ENCODE data around the gene HOXA4. TPM values are rescaled to one million over a fixed set of nuclear protein-coding genes. Genes with fewer than 3 reads are reported as not detected.

Gene HOXA4
- total and polyA plus RNA-seq, 7 experiments from 2014 or later = 0.41 TPM; not detected in 6

GRCh38 chr7:27097686-27098577, 32.6 kb downstream of the HOXA4 start:
- H3K4me1 Mint-ChIP-seq = peaks cover 17 to 46% (median 38%) of the 10 kb centered on the region in 7 donors
- DNase-seq (no peak), ATAC-seq (no peak)
- no peaks in the 10 kb centered on the region for H3K9me3 ChIP-seq (ENCODE audit: control insufficient read depth in 2 of 3, low read length in 3 of 3)
- peaks cover 9 to 30% of the 10 kb centered on the region in 2 donors for H3K4me1 ChIP-seq (ENCODE audit: control insufficient read depth in 2 of 2, insufficient read depth in 2 of 2, low read length in 2 of 2)
- ChIA-PET POLR2A (no interaction called here), CTCF (no interaction called here)
- peaks cover 82 to 93% (median 86%) of the 10 kb centered on the region in 5 donors for H3K27me3 Mint-ChIP-seq
- no peak overlapping the region for H3K27ac ChIP-seq (ENCODE audit: low read depth, low read length)
- peaks cover 0 to 10% (median 0%) of the 10 kb centered on the region in 11 donors for H3K9me3 Mint-ChIP-seq
- intact Hi-C loops (cut with micrococcal nuclease) = loop anchor here (2.0 to 5.0 kb wide), 9 partner anchors 33 to 1235 kb away; partner anchors contain the start of genes HOXA4 (in 2 of the 2), SKAP2 (in 2 of the 2) and HOXA7 (in 1 of the 2)
- peaks cover 8 to 17% of the 10 kb centered on the region in 2 donors for H3K27me3 ChIP-seq (ENCODE audit: control insufficient read depth in 2 of 2, insufficient read depth in 2 of 2, low read length in 2 of 2)
- H3K27ac Mint-ChIP-seq = no peak overlapping the region
- H3K36me3 ChIP-seq (ENCODE audit: control insufficient read depth in 2 of 3, insufficient read depth in 3 of 3, low read length in 3 of 3) = peaks cover 0 to 5% (median 0%) of the 10 kb centered on the region in 3 experiments
- peaks cover 8 to 30% (median 20%) of the 10 kb centered on the region in 5 donors for H3K36me3 Mint-ChIP-seq
- H3K4me3 Mint-ChIP-seq = peak overlapping the region; percentile 79 to 94 (median 88)
- no peak overlapping the region for H3K4me3 ChIP-seq (ENCODE audit: low read length)

- H3K27ac ChIP-seq (ENCODE audit: low read depth, low read length) = no peak overlapping the region
- peak overlapping the region; percentile 79 to 94 (median 88) for H3K4me3 Mint-ChIP-seq
- ATAC-seq = peak; percentile 20
- no peaks in the 10 kb centered on the region for H3K9me3 ChIP-seq (ENCODE audit: control insufficient read depth in 2 of 3, low read length in 3 of 3)
- peaks cover 3 to 9% of the 10 kb centered on the region in 2 donors for H3K27me3 ChIP-seq (ENCODE audit: control insufficient read depth in 2 of 2, insufficient read depth in 2 of 2, low read length in 2 of 2)
- H3K27me3 Mint-ChIP-seq = peaks cover 84 to 94% (median 87%) of the 10 kb centered on the region in 5 donors
- peaks cover 4 to 30% (median 20%) of the 10 kb centered on the region in 5 donors for H3K36me3 Mint-ChIP-seq
- H3K27ac Mint-ChIP-seq = peak overlapping the region in 3 of 9 donors; percentile 2 to 33 (median 25)
- peaks cover 0 to 10% (median 0%) of the 10 kb centered on the region in 11 donors for H3K9me3 Mint-ChIP-seq
- H3K36me3 ChIP-seq (ENCODE audit: control insufficient read depth in 2 of 3, insufficient read depth in 3 of 3, low read length in 3 of 3) = peaks cover 0 to 5% (median 0%) of the 10 kb centered on the region in 3 experiments
- intact Hi-C loops (cut with micrococcal nuclease) = loop anchor here (2.0 to 5.0 kb wide), 8 partner anchors 34 to 1234 kb away; partner anchors contain the start of genes HOXA4 (in 2 of the 2), SKAP2 (in 2 of the 2) and HOXA7 (in 1 of the 2)
- peak overlapping the region; percentile 76 for H3K4me3 ChIP-seq (ENCODE audit: low read length)
- ChIA-PET CTCF (no interaction called here), POLR2A (no interaction called here)
- peaks cover 12 to 40% (median 30%) of the 10 kb centered on the region in 7 donors for H3K4me1 Mint-ChIP-seq
- no peak for DNase-seq
- H3K4me1 ChIP-seq (ENCODE audit: control insufficient read depth in 2 of 2, insufficient read depth in 2 of 2, low read length in 2 of 2) = peaks cover 9 to 24% of the 10 kb centered on the region in 2 donors
These were observed 33.6 kb downstream of the HOXA4 start for GRCh38 chr7:27096768-27097514.

GRCh38 chr7:27095897-27096767, 34.4 kb downstream of the HOXA4 start, which contains the start of gene HOXA1:
HOXA1 (minus strand) TSS chr7:27096000; CDS start chr7:27095912, 88 bp downstream.
- Mint-ChIP-seq H3K27me3 (peaks cover 85 to 94% (median 87%) of the 10 kb centered on the region in 5 donors), H3K36me3 (peaks cover 4 to 24% (median 17%) of the 10 kb centered on the region in 5 donors), H3K27ac (peak within 1 kb of the TSS in 4 of 9 donors; percentile 33 to 77 (median 66)), H3K4me1 (peaks cover 9 to 36% (median 30%) of the 10 kb centered on the region in 7 donors), H3K4me3 (peak within 1 kb of the TSS; percentile 79 to 94 (median 88)), H3K9me3 (peaks cover 0 to 6% (median 0%) of the 10 kb centered on the region in 11 donors)
- ATAC-seq (peak; percentile 90), DNase-seq (peak; percentile 44 to 72 (median 63))
- Histone ChIP-seq H3K4me3 (ENCODE audit: low read length) (peak within 1 kb of the TSS; percentile 76), H3K9me3 (ENCODE audit: control insufficient read depth in 2 of 3, low read length in 3 of 3) (no peaks in the 10 kb centered on the region), H3K4me1 (ENCODE audit: control insufficient read depth in 2 of 2, insufficient read depth in 2 of 2, low read length in 2 of 2) (peaks cover 9 to 21% of the 10 kb centered on the region in 2 donors), H3K27ac (ENCODE audit: low read depth, low read length) (peak within 1 kb of the TSS; percentile 57), H3K27me3 (ENCODE audit: control insufficient read depth in 2 of 2, insufficient read depth in 2 of 2, low read length in 2 of 2) (peaks cover 3 to 9% of the 10 kb centered on the region in 2 donors), H3K36me3 (ENCODE audit: control insufficient read depth in 2 of 3, insufficient read depth in 3 of 3, low read length in 3 of 3) (peaks cover 0 to 5% (median 0%) of the 10 kb centered on the region in 3 experiments)
- POLR2A ChIA-PET = no interaction called here
- CTCF ChIA-PET = no interaction called here
- intact Hi-C loops (cut with micrococcal nuclease) = loop anchor here (2.0 to 5.0 kb wide), 8 partner anchors 35 to 1233 kb away; partner anchors contain the start of genes HOXA4 (in 2 of the 2), SKAP2 (in 2 of the 2) and HOXA7 (in 1 of the 2)

- H3K4me3 ChIP-seq (ENCODE audit: low read length) = peak overlapping the region; percentile 76
- Mint-ChIP-seq H3K9me3 (peaks cover 0 to 8% (median 0%) of the 10 kb centered on the region in 11 donors), H3K27ac (peak overlapping the region in 4 of 9 donors; percentile 20 to 75 (median 66)), H3K4me3 (peak overlapping the region; percentile 79 to 94 (median 88)), H3K36me3 (peaks cover 3 to 17% (median 10%) of the 10 kb centered on the region in 5 donors), H3K27me3 (peaks cover 83 to 94% (median 86%) of the 10 kb centered on the region in 5 donors), H3K4me1 (peaks cover 9 to 36% (median 30%) of the 10 kb centered on the region in 7 donors)
- ATAC-seq = peak; percentile 4
- ChIA-PET CTCF (no interaction called here), POLR2A (no interaction called here)
- no peaks in the 10 kb centered on the region for H3K9me3 ChIP-seq (ENCODE audit: control insufficient read depth in 2 of 3, low read length in 3 of 3)
- H3K27ac ChIP-seq (ENCODE audit: low read depth, low read length) = no peak overlapping the region
- DNase-seq = no peak
- H3K27me3 ChIP-seq (ENCODE audit: control insufficient read depth in 2 of 2, insufficient read depth in 2 of 2, low read length in 2 of 2) = peaks cover 9 to 14% of the 10 kb centered on the region in 2 donors
- H3K36me3 ChIP-seq (ENCODE audit: control insufficient read depth in 2 of 3, insufficient read depth in 3 of 3, low read length in 3 of 3) = peaks cover 0 to 5% (median 0%) of the 10 kb centered on the region in 3 experiments
- intact Hi-C loops (cut with micrococcal nuclease) = loop anchor here (5.0 kb wide), 5 partner anchors 37 to 718 kb away; partner anchors contain the start of genes HOXA4 (in 1 of the 2), HOXA7 (in 1 of the 2) and SKAP2 (in 1 of the 2)
- peaks cover 9 to 21% of the 10 kb centered on the region in 2 donors for H3K4me1 ChIP-seq (ENCODE audit: control insufficient read depth in 2 of 2, insufficient read depth in 2 of 2, low read length in 2 of 2)
These were observed 35.3 kb downstream of the HOXA4 start for GRCh38 chr7:27095050-27095896.

Measured in naive thymus-derived CD4-positive, alpha-beta T cell (primary cell).